BJ (cell line): ENCODE data around the gene PIP4K2A. TPM values are rescaled to one million over a fixed set of nuclear protein-coding genes. Genes with fewer than 3 reads are reported as not detected.

Experiments used
- CTCF ChIA-PET: fragments of 350-600 bp; formaldehyde crosslinking; extraction: SDS; loops from one replicate; lab custom pipeline; 2021; ENCODE audit warnings: antibody characterized with exemption, inconsistent platforms; lab: Yijun Ruan, JAX
- POLR2A ChIA-PET: fragments of 300-600 bp; sonication (Branson Sonifier 250); formaldehyde crosslinking; extraction: SDS; loops from one replicate; lab custom pipeline; 2021; ENCODE audit warnings: antibody characterized with exemption; lab: Charles Lee
- DNase-seq: peaks from one replicate; pipeline ENCODE4 v3.0.0-alpha.2; 2011; ENCODE audit warnings: low read depth
- H3K27me3 ChIP-seq: 2 replicates; pipeline ENCODE4 v1.6.0; 2011; ENCODE audit warnings: low read length; ENCODE audit not compliant: control insufficient read depth, insufficient read depth
- H3K36me3 ChIP-seq: 2 replicates; pipeline ENCODE4 v1.5.1; 2011; ENCODE audit warnings: low read length; ENCODE audit not compliant: control insufficient read depth, insufficient read depth
- H3K4me3 ChIP-seq: 2 replicates; pipeline ENCODE4 v1.5.1; 2011; ENCODE audit warnings: low read depth, mild to moderate bottlenecking, control low read depth, low read length
- polyA plus RNA-seq: library from polyadenylated mRNA; depleted of rRNA; stranded (reverse); fragments of >200 nt; gene quantifications from 2 replicates; pipeline ENCODE4 v1.2.3, GENCODE V29; 2011
- TF ChIP-seq, protein P1 (sequence below): IDR thresholded peaks from 2 replicates; pipeline ENCODE4 v1.5.1; 2011; ENCODE audit warnings: low read depth, mild to moderate bottlenecking, control low read depth, inconsistent platforms, low read length, moderate library complexity; ENCODE audit not compliant: insufficient read depth

Gene PIP4K2A
- polyA plus RNA-seq, 1 experiment, result 17.3 TPM

DNA sequence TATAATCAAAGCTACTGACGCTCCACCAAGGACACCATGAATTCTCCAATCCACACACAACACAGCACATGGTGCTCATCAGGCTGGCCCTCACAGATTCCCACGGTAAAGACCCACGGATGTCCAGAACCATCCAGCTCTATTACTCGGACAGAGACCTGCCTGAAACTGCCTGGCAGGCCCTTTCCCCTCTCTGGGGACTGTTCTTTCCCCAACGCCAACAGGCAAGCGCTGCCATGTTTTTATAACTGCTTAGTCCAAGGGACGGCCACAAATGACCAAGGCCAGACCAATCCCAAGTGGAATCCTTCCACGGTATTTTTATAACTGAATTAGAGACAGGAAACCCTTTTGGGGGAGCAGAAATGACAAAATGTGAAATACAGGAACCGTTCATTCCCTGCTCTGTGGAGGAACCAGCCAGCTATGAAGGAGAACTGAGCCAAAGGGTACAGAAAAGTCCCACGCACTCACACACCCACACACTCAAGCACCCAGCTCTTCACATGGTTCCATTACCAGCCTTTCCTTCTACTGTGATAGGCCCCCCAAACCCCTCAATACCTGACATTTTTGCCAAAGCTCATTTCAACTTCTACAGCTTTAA, 4.1 kb downstream of the PIP4K2A start:
- no peaks in the 10 kb centered on the region for H3K36me3 ChIP-seq
- TF ChIP-seq, protein P1, sequence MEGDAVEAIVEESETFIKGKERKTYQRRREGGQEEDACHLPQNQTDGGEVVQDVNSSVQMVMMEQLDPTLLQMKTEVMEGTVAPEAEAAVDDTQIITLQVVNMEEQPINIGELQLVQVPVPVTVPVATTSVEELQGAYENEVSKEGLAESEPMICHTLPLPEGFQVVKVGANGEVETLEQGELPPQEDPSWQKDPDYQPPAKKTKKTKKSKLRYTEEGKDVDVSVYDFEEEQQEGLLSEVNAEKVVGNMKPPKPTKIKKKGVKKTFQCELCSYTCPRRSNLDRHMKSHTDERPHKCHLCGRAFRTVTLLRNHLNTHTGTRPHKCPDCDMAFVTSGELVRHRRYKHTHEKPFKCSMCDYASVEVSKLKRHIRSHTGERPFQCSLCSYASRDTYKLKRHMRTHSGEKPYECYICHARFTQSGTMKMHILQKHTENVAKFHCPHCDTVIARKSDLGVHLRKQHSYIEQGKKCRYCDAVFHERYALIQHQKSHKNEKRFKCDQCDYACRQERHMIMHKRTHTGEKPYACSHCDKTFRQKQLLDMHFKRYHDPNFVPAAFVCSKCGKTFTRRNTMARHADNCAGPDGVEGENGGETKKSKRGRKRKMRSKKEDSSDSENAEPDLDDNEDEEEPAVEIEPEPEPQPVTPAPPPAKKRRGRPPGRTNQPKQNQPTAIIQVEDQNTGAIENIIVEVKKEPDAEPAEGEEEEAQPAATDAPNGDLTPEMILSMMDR, result no peak
- no peak overlapping the region for H3K4me3 ChIP-seq
- H3K27me3 ChIP-seq, result no peaks in the 10 kb centered on the region
- no peak for DNase-seq
- CTCF ChIA-PET, result interaction anchor here (1.7 kb wide), 1 partner anchor 27 kb away, joined by 4 read pairs; no protein-coding TSS in a partner anchor
- POLR2A ChIA-PET, result no interaction called here

GRCh38 chr10:22708772-22709171, 5.6 kb downstream of the PIP4K2A start:
- H3K4me3 ChIP-seq, result no peak overlapping the region
- POLR2A ChIA-PET, result no interaction called here
- TF ChIP-seq, protein P1, result no peak
- DNase-seq, result no peak
- no peaks in the 10 kb centered on the region for H3K36me3 ChIP-seq
- CTCF ChIA-PET, result no interaction called here
- no peaks in the 10 kb centered on the region for H3K27me3 ChIP-seq

DNA sequence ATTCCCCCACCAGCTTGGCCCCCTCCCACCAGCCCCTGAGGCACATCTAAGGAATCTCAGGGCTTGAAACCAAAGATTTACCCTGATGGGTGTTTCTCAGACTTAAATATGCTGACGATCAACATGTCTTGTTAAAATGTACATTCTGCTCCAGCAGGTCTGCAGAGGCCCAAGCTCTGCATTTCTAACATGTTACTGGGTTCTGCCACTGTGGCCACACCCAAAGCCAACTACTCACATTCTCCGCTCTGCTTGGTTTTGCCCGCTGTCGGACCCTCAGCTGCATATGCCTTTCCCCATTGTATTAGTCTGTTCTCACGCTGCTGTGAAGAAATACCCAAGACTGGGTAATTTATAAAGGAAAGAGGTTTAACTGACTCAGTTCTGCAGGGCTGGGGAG, 8.9 kb downstream of the PIP4K2A start:
- no peaks in the 10 kb centered on the region for H3K27me3 ChIP-seq
- TF ChIP-seq, protein P1, result no peak
- no peak overlapping the region for H3K4me3 ChIP-seq
- H3K36me3 ChIP-seq, result no peaks in the 10 kb centered on the region
- no peak for DNase-seq
- POLR2A ChIA-PET, result no interaction called here
- CTCF ChIA-PET, result no interaction called here

- CTCF ChIA-PET, result no interaction called here
- POLR2A ChIA-PET, result no interaction called here
- Histone ChIP-seq H3K4me3 (no peak overlapping the region), H3K27me3 (no peaks in the 10 kb centered on the region), H3K36me3 (no peaks in the 10 kb centered on the region)
- TF ChIP-seq, protein P1, result no peak
- DNase-seq, result no peak
These were observed 9.4 kb downstream of the PIP4K2A start for GRCh38 chr10:22704942-22705341.

DNA sequence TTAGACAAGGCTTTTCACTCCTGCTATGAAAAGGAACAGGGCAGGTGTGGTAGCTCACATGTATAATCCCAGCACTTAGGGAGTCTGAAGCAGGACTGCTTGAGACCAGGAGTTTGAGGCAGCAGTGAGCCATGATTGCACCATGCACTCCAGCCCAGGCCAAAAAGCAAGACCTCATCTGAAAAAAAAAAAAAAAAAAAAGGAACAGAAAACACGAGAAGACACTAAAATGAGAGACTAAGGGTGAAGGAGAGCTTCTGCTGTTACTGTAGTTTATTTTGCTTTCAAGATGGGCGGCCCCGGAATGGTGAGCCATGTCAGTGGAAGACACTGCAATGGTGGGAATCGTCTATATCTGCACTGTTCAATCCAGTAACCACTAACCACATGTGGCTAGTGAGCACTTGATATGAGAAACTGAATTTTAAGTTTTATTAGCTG, 9.9 kb downstream of the PIP4K2A start:
- TF ChIP-seq, protein P1, result no peak

More for the DNA sequence above, 9.9 kb downstream of the PIP4K2A start:
- ChIA-PET POLR2A (no interaction called here), CTCF (no interaction called here)
- H3K27me3 ChIP-seq, result no peaks in the 10 kb centered on the region
- H3K4me3 ChIP-seq, result no peak overlapping the region
- H3K36me3 ChIP-seq, result no peaks in the 10 kb centered on the region
- no peak for DNase-seq
